K562 (cell line): ENCODE measurements around the gene CCN5. TPM values are rescaled to one million over a fixed set of nuclear protein-coding genes. Genes with fewer than 3 reads are reported as not detected.

Experiments used
- ATAC-seq: fragments of 200-7000 bp; cut with Tn5 transposase; 3 replicates; pipeline ENCODE4 v1.9.1; 2020; ENCODE audit warnings: moderate library complexity
- BruUV-seq: library from RNA; stranded (reverse); fragments of 400-500 nt; replicated peaks from 2 replicates; lab custom pipeline; 2021; lab: Mats Ljungman, UMichigan
- CTCF ChIA-PET: fragments of 300-600 bp; formaldehyde crosslinking; extraction: SDS; loops from one replicate; lab custom pipeline; 2021; ENCODE audit warnings: low intra/inter-chr PET ratio; lab: Yijun Ruan, JAX
- POLR2A ChIA-PET: fragments of 300-600, 350-650 bp; sonication (Branson Sonifier 250); formaldehyde crosslinking; extraction: SDS; loops from one replicate; lab custom pipeline; 2021; ENCODE audit warnings: antibody characterized with exemption, inconsistent platforms; lab: Yijun Ruan, JAX
- DNase-seq, 4 experiments: peaks; one replicate each; pipeline versions ENCODE4 v3.0.0 to v3.0.0-alpha.2; 2011 to 2018; ENCODE audit warnings: low spot score in 3 of 4, mixed read lengths in 3 of 4; ENCODE audit errors: extremely low read depth in 1 of 4
- FAIRE-seq: peaks from 2 replicates; lab custom pipeline; 2011; peaks lifted over from hg19 to GRCh38; lab: Jason Lieb, UNC
- H2AFZ ChIP-seq: 2 replicates; pipeline ENCODE4 v1.6.0; 2011; ENCODE audit warnings: low read depth, low read length, control low read depth, inconsistent platforms
- H3K27ac ChIP-seq: fragments of 200-600 bp; 3 replicates; pipeline ENCODE4 v1.8.0; 2011; ENCODE audit warnings: low read depth, mild to moderate bottlenecking, control low read depth, inconsistent platforms, low read length, moderate library complexity, mixed read lengths; ENCODE audit errors: extremely low read depth
- H3K27me3 ChIP-seq, 2 experiments: fragments of 300-600 bp in 1 of 2; 2 replicates in 1 of 2; 3 replicates in 1 of 2; pipeline versions ENCODE4 v1.6.0 to v1.8.0; 2011; ENCODE audit warnings: inconsistent platforms in 2 of 2, low read length in 2 of 2, mild to moderate bottlenecking in 1 of 2, mixed read lengths in 1 of 2, moderate library complexity in 1 of 2; ENCODE audit not compliant: control insufficient read depth in 2 of 2, insufficient read depth in 2 of 2
- H3K36me3 ChIP-seq: fragments of 300-600 bp; 3 replicates; pipeline ENCODE4 v1.8.0; 2011; ENCODE audit warnings: mild to moderate bottlenecking, low read length, inconsistent platforms; ENCODE audit not compliant: control insufficient read depth, insufficient read depth
- H3K4me1 ChIP-seq, 2 experiments: fragments of 200-600 bp in 1 of 2; replicated peaks in 1 of 2; 2 replicates in 1 of 2; 3 replicates in 1 of 2; pipeline versions ENCODE4 v1.5.1 to v1.8.0; 2011; ENCODE audit warnings: inconsistent platforms in 2 of 2, low read length in 2 of 2, mild to moderate bottlenecking in 1 of 2, mixed read lengths in 1 of 2, moderate library complexity in 1 of 2; ENCODE audit not compliant: control insufficient read depth in 2 of 2, insufficient read depth in 2 of 2
- H3K4me2 ChIP-seq: 2 replicates; pipeline ENCODE4 v1.6.1; 2011; ENCODE audit warnings: low read length, control low read depth, inconsistent platforms, mixed read lengths; ENCODE audit not compliant: insufficient read depth
- H3K4me3 ChIP-seq: fragments of 200-600 bp; sonication (generic), shearing (Covaris generic); 2 replicates; pipeline ENCODE4 v1.5.1; 2016; ENCODE audit warnings: control low read depth, inconsistent platforms
- H3K79me2 ChIP-seq: fragments of 200-600 bp; 3 replicates; pipeline ENCODE4 v1.8.0; 2011; ENCODE audit warnings: low read length, inconsistent platforms; ENCODE audit not compliant: control insufficient read depth, insufficient read depth
- H3K9ac ChIP-seq, 2 experiments: 2 replicates each; pipeline versions ENCODE4 v1.6.0 to v1.6.1; 2011; ENCODE audit warnings: low read depth in 2 of 2, low read length in 2 of 2, control low read depth in 1 of 2, inconsistent platforms in 1 of 2, mild to moderate bottlenecking in 1 of 2, mixed read lengths in 1 of 2; ENCODE audit not compliant: insufficient read depth in 1 of 2
- H3K9me1 ChIP-seq: one replicate; pipeline ENCODE4 v1.6.0; 2011; ENCODE audit warnings: inconsistent platforms, mild to moderate bottlenecking, low read length, moderate library complexity; ENCODE audit not compliant: control insufficient read depth, insufficient read depth
- H3K9me3 ChIP-seq: replicated peaks from 2 replicates; pipeline ENCODE4 v1.5.1; 2011; ENCODE audit warnings: low read depth, low read length, inconsistent platforms; ENCODE audit not compliant: control insufficient read depth, insufficient read depth
- H4K20me1 ChIP-seq: replicated peaks from 2 replicates; pipeline ENCODE4 v1.6.1; 2011; ENCODE audit warnings: low read length, inconsistent platforms, mixed read lengths; ENCODE audit not compliant: control insufficient read depth, insufficient read depth
- ILK ChIP-seq: fragments of 450-650 bp; IDR thresholded peaks from 2 replicates; pipeline ENCODE4 v1.6.1; 2016; ENCODE audit warnings: missing genetic modification characterization, low read depth, mild to moderate bottlenecking, missing compliant biosample characterization, moderate library complexity, borderline replicate concordance
- MAFF ChIP-seq: IDR thresholded peaks from 2 replicates; pipeline ENCODE4 v1.6.1; 2012; ENCODE audit warnings: low read length, improper control_type of control experiment
- PHF21A ChIP-seq: fragments of 450-650 bp; IDR thresholded peaks from 2 replicates; pipeline ENCODE4 v1.6.1; 2017; ENCODE audit warnings: low read depth, borderline replicate concordance
- ZNF140 ChIP-seq: fragments of 250-450 bp; sonication (Bioruptor Pico); IDR thresholded peaks from 2 replicates; pipeline ENCODE4 v1.8.0; 2021; ENCODE audit warnings: moderate library complexity, mild to moderate bottlenecking, inconsistent platforms
- ZNF384 ChIP-seq: IDR thresholded peaks from 2 replicates; pipeline ENCODE4 v1.6.1; 2012; ENCODE audit warnings: low read depth, low read length, improper control_type of control experiment
- whole genome bisulfite sequencing: fragments of 100-300 bp; shearing (Covaris generic); methylation state at CpG from one replicate; pipeline ENCODE4 v1.1.6; 2016; ENCODE audit warnings: low coverage, mixed read lengths; ENCODE audit not compliant: insufficient coverage; ENCODE audit errors: missing lambda C conversion rate; 5-methylcytosine and 5-hydroxymethylcytosine counted together
- in situ Hi-C: fragments of 300-500 bp; cut with MboI; formaldehyde crosslinking; loops from 4 replicates; pipeline ENCODE4 v1.15.0; 2018; ENCODE audit warnings: inconsistent platforms, mixed read lengths
- intact Hi-C: fragments of 100-400 bp; cut with micrococcal nuclease; formaldehyde crosslinking; loops from 2 replicates; pipeline ENCODE4 v1.14.2; 2022
- polyA plus RNA-seq, 8 experiments: library from polyadenylated mRNA; depleted of rRNA in 4 of 8; stranded (reverse) in 5 of 8; unstranded in 3 of 8; fragments of >200 nt; fragmentation: Nextera tagmentation in 2 of 8; fragmentation: Illumina TruSeq in 1 of 8; extraction: Ambion mirVana in 2 of 8; extraction: Trizol in 1 of 8; gene quantifications; 2 replicates each; pipeline versions ENCODE4 v1.2.1 to v1.2.3, GENCODE V29; 2011 to 2014; ENCODE audit warnings: inconsistent platforms in 1 of 8, missing spikeins in 1 of 8
- total RNA-seq, 7 experiments: library from RNA; depleted of rRNA in 6 of 7; stranded (reverse); fragments of >200 nt in 6 of 7; fragmentation: Illumina TruSeq in 2 of 7; extraction: Trizol in 2 of 7; gene quantifications; 2 replicates each; pipeline versions ENCODE4 v1.2.1 to v1.2.3, GENCODE V29; 2011 to 2021; ENCODE audit warnings: low replicate concordance in 1 of 7
- TF ChIP-seq, protein P1 (sequence below): fragments of 200-800 bp; sonication (Bioruptor generic); IDR thresholded peaks from 2 replicates; pipeline ENCODE4 v1.6.1; 2016; ENCODE audit warnings: missing genetic modification characterization, missing compliant biosample characterization
- TF ChIP-seq, protein P2 (sequence below), 2 experiments: fragments of 450-650 bp; formaldehyde crosslinking in 1 of 2; IDR thresholded peaks; 2 replicates each; pipeline versions ENCODE4 v1.4.0 to v1.6.1; 2014 to 2020; ENCODE audit warnings: mild to moderate bottlenecking in 2 of 2, borderline replicate concordance in 1 of 2, low read depth in 1 of 2

Gene CCN5
- total and polyA plus RNA-seq, 9 of the 15 experiments (the other 6 are each of a cell fraction or from before 2014, with no cell fraction given) = not detected

DNA sequence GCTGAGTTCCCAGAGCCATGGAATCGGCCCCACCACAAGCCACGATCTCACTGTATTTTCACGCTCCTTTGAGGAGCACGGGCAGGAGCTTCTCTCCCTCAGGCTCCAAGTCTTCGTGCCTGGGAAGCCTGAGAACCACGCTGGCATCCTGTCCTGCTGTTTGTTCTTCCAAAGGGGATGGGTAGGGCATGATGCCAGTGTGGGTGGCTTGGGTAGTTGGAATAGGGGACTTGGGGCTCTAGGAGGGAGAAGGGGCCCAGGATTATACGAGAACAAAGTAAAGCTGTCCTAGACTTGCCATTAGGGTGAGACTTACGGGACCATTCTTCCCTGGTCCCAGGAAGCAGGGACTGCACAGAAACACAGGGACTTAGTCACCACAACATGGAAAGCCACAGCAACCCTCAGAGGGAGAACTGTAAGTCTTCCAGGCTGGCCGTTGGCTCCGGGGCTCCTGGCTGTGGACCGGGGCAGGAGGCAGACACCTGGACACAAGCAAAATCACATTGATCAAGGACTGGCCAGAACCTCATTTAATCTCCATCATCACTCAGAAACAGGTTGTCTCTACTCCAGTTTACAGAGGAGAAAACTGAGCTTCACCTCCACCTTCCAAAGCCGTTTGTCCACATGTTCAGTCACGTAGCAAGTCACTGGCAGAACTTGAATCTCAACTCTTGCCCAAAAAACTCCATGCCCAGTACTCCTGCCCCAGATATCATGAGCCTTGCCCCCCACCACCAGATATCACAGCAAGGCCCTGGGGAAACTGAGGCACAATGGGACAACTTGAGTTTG, 1.3 kb downstream of the CCN5 start:
- intact Hi-C loops = no loop called here
- Histone ChIP-seq H2AFZ (no peak overlapping the region), H3K9me3 (no peaks in the 10 kb centered on the region), H3K27ac (no peak overlapping the region), H3K27me3 (peaks cover 19 to 63% of the 10 kb centered on the region in 2 experiments), H3K4me1 (peaks cover 0 to 17% of the 10 kb centered on the region in 2 experiments; a peak in 2 of 5 replicates), H3K79me2 (no peaks in the 10 kb centered on the region), H4K20me1 (peaks cover 8% of the 10 kb centered on the region; the same call in 1 of the 2 replicates), H3K4me3 (no peak overlapping the region), H3K9ac (no peak overlapping the region), H3K9me1 (no peaks in the 10 kb centered on the region), H3K4me2 (no peak overlapping the region), H3K36me3 (no peaks in the 10 kb centered on the region)
- ATAC-seq = no peak
- no TSS peak for BruUV-seq
- ChIA-PET POLR2A (interaction anchor here (0.6 to 1.3 kb wide), 3 partner anchors 11 to 29 kb away, joined by 3 to 7 read pairs (median 3); no protein-coding TSS in a partner anchor), CTCF (no interaction called here)
- no peak for FAIRE-seq
- in situ Hi-C loops = no loop called here
- no peak for DNase-seq
- WGBS = 3% methylated on average over 13 of the region's 13 CpGs
- no peak for TF ChIP-seq ZNF140 (CRISPR knock-in tag)
- TF ChIP-seq ILK (tag) = no peak
- TF ChIP-seq, protein P1, sequence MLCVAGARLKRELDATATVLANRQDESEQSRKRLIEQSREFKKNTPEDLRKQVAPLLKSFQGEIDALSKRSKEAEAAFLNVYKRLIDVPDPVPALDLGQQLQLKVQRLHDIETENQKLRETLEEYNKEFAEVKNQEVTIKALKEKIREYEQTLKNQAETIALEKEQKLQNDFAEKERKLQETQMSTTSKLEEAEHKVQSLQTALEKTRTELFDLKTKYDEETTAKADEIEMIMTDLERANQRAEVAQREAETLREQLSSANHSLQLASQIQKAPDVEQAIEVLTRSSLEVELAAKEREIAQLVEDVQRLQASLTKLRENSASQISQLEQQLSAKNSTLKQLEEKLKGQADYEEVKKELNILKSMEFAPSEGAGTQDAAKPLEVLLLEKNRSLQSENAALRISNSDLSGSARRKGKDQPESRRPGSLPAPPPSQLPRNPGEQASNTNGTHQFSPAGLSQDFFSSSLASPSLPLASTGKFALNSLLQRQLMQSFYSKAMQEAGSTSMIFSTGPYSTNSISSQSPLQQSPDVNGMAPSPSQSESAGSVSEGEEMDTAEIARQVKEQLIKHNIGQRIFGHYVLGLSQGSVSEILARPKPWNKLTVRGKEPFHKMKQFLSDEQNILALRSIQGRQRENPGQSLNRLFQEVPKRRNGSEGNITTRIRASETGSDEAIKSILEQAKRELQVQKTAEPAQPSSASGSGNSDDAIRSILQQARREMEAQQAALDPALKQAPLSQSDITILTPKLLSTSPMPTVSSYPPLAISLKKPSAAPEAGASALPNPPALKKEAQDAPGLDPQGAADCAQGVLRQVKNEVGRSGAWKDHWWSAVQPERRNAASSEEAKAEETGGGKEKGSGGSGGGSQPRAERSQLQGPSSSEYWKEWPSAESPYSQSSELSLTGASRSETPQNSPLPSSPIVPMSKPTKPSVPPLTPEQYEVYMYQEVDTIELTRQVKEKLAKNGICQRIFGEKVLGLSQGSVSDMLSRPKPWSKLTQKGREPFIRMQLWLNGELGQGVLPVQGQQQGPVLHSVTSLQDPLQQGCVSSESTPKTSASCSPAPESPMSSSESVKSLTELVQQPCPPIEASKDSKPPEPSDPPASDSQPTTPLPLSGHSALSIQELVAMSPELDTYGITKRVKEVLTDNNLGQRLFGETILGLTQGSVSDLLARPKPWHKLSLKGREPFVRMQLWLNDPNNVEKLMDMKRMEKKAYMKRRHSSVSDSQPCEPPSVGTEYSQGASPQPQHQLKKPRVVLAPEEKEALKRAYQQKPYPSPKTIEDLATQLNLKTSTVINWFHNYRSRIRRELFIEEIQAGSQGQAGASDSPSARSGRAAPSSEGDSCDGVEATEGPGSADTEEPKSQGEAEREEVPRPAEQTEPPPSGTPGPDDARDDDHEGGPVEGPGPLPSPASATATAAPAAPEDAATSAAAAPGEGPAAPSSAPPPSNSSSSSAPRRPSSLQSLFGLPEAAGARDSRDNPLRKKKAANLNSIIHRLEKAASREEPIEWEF (CRISPR knock-in tag) = no peak
- TF ChIP-seq MAFF = no peak
- TF ChIP-seq, protein P2, sequence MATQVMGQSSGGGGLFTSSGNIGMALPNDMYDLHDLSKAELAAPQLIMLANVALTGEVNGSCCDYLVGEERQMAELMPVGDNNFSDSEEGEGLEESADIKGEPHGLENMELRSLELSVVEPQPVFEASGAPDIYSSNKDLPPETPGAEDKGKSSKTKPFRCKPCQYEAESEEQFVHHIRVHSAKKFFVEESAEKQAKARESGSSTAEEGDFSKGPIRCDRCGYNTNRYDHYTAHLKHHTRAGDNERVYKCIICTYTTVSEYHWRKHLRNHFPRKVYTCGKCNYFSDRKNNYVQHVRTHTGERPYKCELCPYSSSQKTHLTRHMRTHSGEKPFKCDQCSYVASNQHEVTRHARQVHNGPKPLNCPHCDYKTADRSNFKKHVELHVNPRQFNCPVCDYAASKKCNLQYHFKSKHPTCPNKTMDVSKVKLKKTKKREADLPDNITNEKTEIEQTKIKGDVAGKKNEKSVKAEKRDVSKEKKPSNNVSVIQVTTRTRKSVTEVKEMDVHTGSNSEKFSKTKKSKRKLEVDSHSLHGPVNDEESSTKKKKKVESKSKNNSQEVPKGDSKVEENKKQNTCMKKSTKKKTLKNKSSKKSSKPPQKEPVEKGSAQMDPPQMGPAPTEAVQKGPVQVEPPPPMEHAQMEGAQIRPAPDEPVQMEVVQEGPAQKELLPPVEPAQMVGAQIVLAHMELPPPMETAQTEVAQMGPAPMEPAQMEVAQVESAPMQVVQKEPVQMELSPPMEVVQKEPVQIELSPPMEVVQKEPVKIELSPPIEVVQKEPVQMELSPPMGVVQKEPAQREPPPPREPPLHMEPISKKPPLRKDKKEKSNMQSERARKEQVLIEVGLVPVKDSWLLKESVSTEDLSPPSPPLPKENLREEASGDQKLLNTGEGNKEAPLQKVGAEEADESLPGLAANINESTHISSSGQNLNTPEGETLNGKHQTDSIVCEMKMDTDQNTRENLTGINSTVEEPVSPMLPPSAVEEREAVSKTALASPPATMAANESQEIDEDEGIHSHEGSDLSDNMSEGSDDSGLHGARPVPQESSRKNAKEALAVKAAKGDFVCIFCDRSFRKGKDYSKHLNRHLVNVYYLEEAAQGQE (IDR thresholded peaks at IDR 0.05; ENCODE audit: borderline replicate concordance) = no peak
- TF ChIP-seq, protein P2 (CRISPR knock-in tag; IDR thresholded peaks at IDR 0.05; ENCODE audit: low read depth) = no peak
- no peak for TF ChIP-seq ZNF384
- no peak for TF ChIP-seq PHF21A
